Thyroid gland (tissue), 4 donors: Measurements from ENCODE around the gene PNPLA6.

Experiments used
- CTCF ChIP-seq, 6 experiments: fragments of 200-600 bp in 3 of 6; fragments of 450-650 bp in 3 of 6; sonication (generic) in 3 of 6; IDR thresholded peaks; one replicate each; pipeline ENCODE4 v1.5.1; 2016 to 2019; ENCODE audit warnings: antibody characterized with exemption in 6 of 6, mild to moderate bottlenecking in 2 of 6, inconsistent platforms in 1 of 6, moderate library complexity in 1 of 6
- POLR2A ChIP-seq, 2 donors: fragments of 450-650 bp; IDR thresholded peaks; one replicate each; pipeline ENCODE4 v1.6.1; 2017; ENCODE audit warnings: antibody characterized with exemption in 2 of 2, mild to moderate bottlenecking in 2 of 2, moderate library complexity in 1 of 2

GRCh38 chr19:7512400-7512851 is 23.1 kb upstream of the PNPLA6 start:
- TF ChIP-seq CTCF (IDR thresholded peaks at IDR 0.05): no peak
- no peak for TF ChIP-seq POLR2A (IDR thresholded peaks at IDR 0.05)
